Osteoblast (primary cell): ENCODE measurements around the gene EDC4. TPM values are rescaled to one million over a fixed set of nuclear protein-coding genes. Genes with fewer than 3 reads are reported as not detected.
"Not testable (repeated sequence)": the region's sequence is repeated elsewhere in the genome, so short reads cannot be mapped to it uniquely, and the experiment has no call there.

Experiments
- DNase-seq: peaks from one replicate; pipeline ENCODE4 v3.0.0; 2011; ENCODE audit warnings: low spot score, mixed read lengths; ENCODE audit not compliant: insufficient read length; ENCODE audit errors: missing footprints
- H2AFZ ChIP-seq: 2 replicates; pipeline ENCODE4 v1.6.0; 2011; ENCODE audit warnings: mild to moderate bottlenecking, low read length
- H3K27ac ChIP-seq: 2 replicates; pipeline ENCODE4 v1.5.1; 2011; ENCODE audit warnings: mild to moderate bottlenecking, low read depth, low read length, moderate library complexity
- H3K27me3 ChIP-seq: 2 replicates; pipeline ENCODE4 v1.6.0; 2012; ENCODE audit warnings: mild to moderate bottlenecking, control low read depth, inconsistent platforms, low read length, moderate library complexity; ENCODE audit not compliant: insufficient read depth
- H3K36me3 ChIP-seq: 2 replicates; pipeline ENCODE4 v1.5.1; 2011; ENCODE audit warnings: mild to moderate bottlenecking, low read length, control low read depth, moderate library complexity; ENCODE audit not compliant: insufficient read depth
- H3K4me1 ChIP-seq: 2 replicates; pipeline ENCODE4 v1.5.1; 2011; ENCODE audit warnings: mild to moderate bottlenecking, low read length, control low read depth, moderate library complexity; ENCODE audit not compliant: insufficient read depth
- H3K4me2 ChIP-seq: 2 replicates; pipeline ENCODE4 v1.6.0; 2011; ENCODE audit warnings: mild to moderate bottlenecking, low read length; ENCODE audit not compliant: insufficient read depth
- H3K4me3 ChIP-seq: fragments of 200-600 bp; sonication (generic); 3 replicates; pipeline ENCODE4 v1.5.1; 2012; ENCODE audit warnings: mild to moderate bottlenecking, low read length, inconsistent platforms; ENCODE audit not compliant: insufficient read depth
- H3K79me2 ChIP-seq: 2 replicates; pipeline ENCODE4 v1.6.0; 2012; ENCODE audit warnings: mild to moderate bottlenecking, low read length, control low read depth, inconsistent platforms; ENCODE audit not compliant: insufficient read depth
- H3K9me3 ChIP-seq: 2 replicates; pipeline ENCODE4 v1.5.1; 2011; ENCODE audit warnings: low read depth, low read length, control low read depth
- H4K20me1 ChIP-seq: 2 replicates; pipeline ENCODE4 v1.6.0; 2012; ENCODE audit warnings: mild to moderate bottlenecking, low read length, control low read depth; ENCODE audit not compliant: insufficient read depth
- CTCF ChIP-seq: IDR thresholded peaks from 2 replicates; pipeline ENCODE4 v1.5.1; 2011; ENCODE audit warnings: mild to moderate bottlenecking, low read depth, low read length, moderate library complexity; ENCODE audit errors: extremely low read depth
- total RNA-seq: library from RNA; depleted of rRNA; stranded (reverse); fragments of >200 nt; gene quantifications from 2 replicates; pipeline ENCODE4 v1.2.3, GENCODE V29; 2012

EDC4 gene
- total RNA-seq, 1 donor = 60.8 TPM

GRCh38 chr16:67862623-67863583, 9.9 kb upstream of the EDC4 start:
- no peak for TF ChIP-seq CTCF
- H3K36me3 ChIP-seq = peaks cover 47% of the 10 kb centered on the region
- no peak overlapping the region for H2AFZ ChIP-seq
- H3K27me3 ChIP-seq = no peaks in the 10 kb centered on the region
- peaks cover 44% of the 10 kb centered on the region for H3K4me1 ChIP-seq
- peak overlapping the region; percentile 89 for H3K27ac ChIP-seq
- H3K4me3 ChIP-seq = peak overlapping the region; percentile 27
- no peaks in the 10 kb centered on the region for H3K9me3 ChIP-seq
- H3K4me2 ChIP-seq = peak overlapping the region; percentile 71
- peaks cover 46% of the 10 kb centered on the region for H4K20me1 ChIP-seq
- peaks cover 95% of the 10 kb centered on the region for H3K79me2 ChIP-seq
- DNase-seq = peak; percentile 93

GRCh38 chr16:67864044-67864443, 8.8 kb upstream of the EDC4 start:
- not testable (repeated sequence) for H2AFZ ChIP-seq, DNase-seq, H3K9me3 ChIP-seq, H3K4me3 ChIP-seq, H3K27me3 ChIP-seq
- H4K20me1 ChIP-seq = peaks cover 44% of the 10 kb centered on the region
- peaks cover 92% of the 10 kb centered on the region for H3K79me2 ChIP-seq
- H3K27ac ChIP-seq = peak overlapping the region; percentile 89
- peaks cover 37% of the 10 kb centered on the region for H3K4me1 ChIP-seq
- H3K4me2 ChIP-seq = peak overlapping the region; percentile 71
- peaks cover 58% of the 10 kb centered on the region for H3K36me3 ChIP-seq

DNA sequence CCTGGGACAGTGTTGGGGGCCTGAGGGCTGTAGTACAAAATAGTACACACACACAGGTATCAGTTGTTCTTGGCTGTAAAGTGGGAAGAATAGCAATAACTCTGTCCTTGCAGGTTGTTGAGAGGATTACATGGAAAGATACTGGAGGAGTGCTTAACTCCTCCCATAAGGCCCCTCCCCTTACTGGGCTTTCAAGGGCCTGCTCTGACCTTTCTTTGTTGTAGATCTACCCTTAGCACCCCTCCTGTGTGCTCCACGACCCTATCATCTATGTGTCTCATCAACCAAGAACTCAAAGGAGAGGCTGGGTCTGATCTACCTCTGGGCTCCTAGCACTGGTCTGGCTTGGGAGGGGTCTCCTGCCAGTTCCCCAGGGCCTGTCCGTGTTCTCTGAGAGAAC, 8.3 kb upstream of the EDC4 start:
- Histone ChIP-seq H3K79me2 (peaks cover 87% of the 10 kb centered on the region), H3K36me3 (peaks cover 59% of the 10 kb centered on the region), H3K27ac (peak overlapping the region; percentile 56), H3K4me2 (no peak overlapping the region), H3K4me1 (peaks cover 37% of the 10 kb centered on the region), H3K4me3 (no peak overlapping the region), H2AFZ (no peak overlapping the region), H4K20me1 (peaks cover 44% of the 10 kb centered on the region), H3K9me3 (no peaks in the 10 kb centered on the region), H3K27me3 (no peaks in the 10 kb centered on the region)
- peak; percentile 22 for DNase-seq
- no peak for TF ChIP-seq CTCF

DNA sequence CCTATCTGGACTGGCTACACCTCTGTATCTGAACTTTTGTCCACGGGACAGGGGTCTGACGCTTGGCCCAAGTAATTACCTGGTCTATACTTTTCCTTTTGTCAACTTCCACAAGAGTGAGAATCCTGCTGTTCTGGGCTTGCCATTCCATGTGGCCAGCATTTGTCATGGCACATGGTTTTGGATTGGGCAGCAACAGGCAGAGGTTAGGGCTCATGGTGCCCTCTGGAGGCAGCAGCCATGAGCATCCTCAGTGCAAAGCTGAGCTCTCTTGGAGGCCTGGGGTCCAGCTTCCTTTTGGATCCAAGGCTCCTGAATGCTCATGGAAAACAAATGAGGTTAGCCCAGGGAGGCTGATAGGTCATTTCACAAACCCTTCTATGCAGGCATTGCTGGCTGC, 7.5 kb upstream of the EDC4 start:
- TF ChIP-seq CTCF = peak; percentile 66

More for the DNA sequence above, 7.5 kb upstream of the EDC4 start:
- H3K27ac ChIP-seq = peak overlapping the region; percentile 56
- no peak overlapping the region for H2AFZ ChIP-seq
- H3K9me3 ChIP-seq = no peaks in the 10 kb centered on the region
- DNase-seq = peak; percentile 89
- H3K4me1 ChIP-seq = peaks cover 37% of the 10 kb centered on the region
- peaks cover 82% of the 10 kb centered on the region for H3K79me2 ChIP-seq
- no peak overlapping the region for H3K4me3 ChIP-seq
- peaks cover 42% of the 10 kb centered on the region for H4K20me1 ChIP-seq
- peaks cover 63% of the 10 kb centered on the region for H3K36me3 ChIP-seq
- no peak overlapping the region for H3K4me2 ChIP-seq
- no peaks in the 10 kb centered on the region for H3K27me3 ChIP-seq
